Vagina (tissue), 2 donors: Measurements from ENCODE around the gene ANGPTL4. TPM values are rescaled to one million over a fixed set of nuclear protein-coding genes. Genes with fewer than 3 reads are reported as not detected.

ENCODE experiments used
- DNase-seq, 2 donors: peaks; one replicate each; pipeline ENCODE4 v3.0.0-alpha.2; 2017; ENCODE audit errors: extremely low spot score in 2 of 2
- H3K27ac ChIP-seq: fragments of 200-600 bp; sonication (generic); one replicate; pipeline ENCODE4 v1.5.1; 2019
- H3K27me3 ChIP-seq: fragments of 200-600 bp; sonication (generic); one replicate; pipeline ENCODE4 v1.5.1; 2019
- H3K36me3 ChIP-seq, 2 donors: fragments of 200-600 bp; sonication (generic); one replicate each; pipeline ENCODE4 v1.5.1; 2017 to 2019
- H3K4me1 ChIP-seq: fragments of 200-600 bp; sonication (generic); one replicate; pipeline ENCODE4 v1.5.1; 2019
- H3K4me3 ChIP-seq, 2 donors: fragments of 200-600 bp; sonication (generic); 1 replicate in 1 of 2; 2 replicates in 1 of 2; pipeline ENCODE4 v1.5.1; 2016 to 2019
- H3K9me3 ChIP-seq: fragments of 200-600 bp; sonication (generic); one replicate; pipeline ENCODE4 v1.5.1; 2019
- POLR2A ChIP-seq, 2 donors: fragments of 450-650 bp; IDR thresholded peaks; one replicate each; pipeline ENCODE4 v1.6.1; 2017; ENCODE audit warnings: antibody characterized with exemption in 2 of 2, mild to moderate bottlenecking in 2 of 2, moderate library complexity in 2 of 2
- POLR2AphosphoS5 ChIP-seq, 2 donors: sonication (generic); formaldehyde crosslinking; IDR thresholded peaks; one replicate each; pipeline ENCODE4 v1.9.0; 2017; ENCODE audit warnings: antibody characterized with exemption in 2 of 2, mild to moderate bottlenecking in 2 of 2, low read depth in 1 of 2; ENCODE audit not compliant: insufficient read depth in 1 of 2
- intact Hi-C: fragments of 100-400 bp; cut with DNase I; formaldehyde crosslinking; loops from one replicate; pipeline ENCODE4 v1.15.1; 2023
- total RNA-seq: library from RNA; depleted of rRNA; stranded (reverse); fragments of >200 nt; gene quantifications from one replicate; pipeline ENCODE4 v1.2.3, GENCODE V29; 2016
- TF ChIP-seq, protein P1 (sequence below), 3 experiments: fragments of 450-650 bp in 2 of 3; fragments of 200-600 bp in 1 of 3; sonication (generic) in 1 of 3; IDR thresholded peaks; one replicate each; pipeline ENCODE4 v1.5.1; 2017 to 2019; ENCODE audit warnings: antibody characterized with exemption in 3 of 3, mild to moderate bottlenecking in 2 of 3, moderate library complexity in 2 of 3

ANGPTL4 gene
- total RNA-seq, 1 donor from 2014 or later, result 92.8 TPM

DNA sequence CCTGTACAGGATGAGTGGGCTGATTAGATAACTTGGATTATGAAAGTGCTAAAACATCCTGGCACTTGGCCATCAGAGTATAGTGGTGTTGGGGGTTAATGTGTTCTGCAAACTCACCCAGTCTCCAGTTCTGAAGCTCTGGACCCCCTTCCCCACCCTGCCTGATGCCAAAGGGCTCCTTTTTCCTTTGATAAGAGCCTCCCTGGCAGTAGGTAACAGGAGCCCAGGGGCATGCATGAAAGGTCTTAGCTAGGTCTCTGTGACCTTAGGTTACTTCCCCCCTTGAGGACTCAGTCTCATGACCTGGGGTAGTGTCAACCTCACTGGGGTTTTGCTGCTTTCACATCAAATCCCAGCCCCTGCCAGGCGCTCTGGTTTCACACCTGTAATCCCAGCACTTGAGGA lies 40.2 kb upstream of the ANGPTL4 start:
- Histone ChIP-seq H3K4me3 (no peak overlapping the region), H3K4me1 (peaks cover 37% of the 10 kb centered on the region)
- intact Hi-C loops, result no loop called here

DNA sequence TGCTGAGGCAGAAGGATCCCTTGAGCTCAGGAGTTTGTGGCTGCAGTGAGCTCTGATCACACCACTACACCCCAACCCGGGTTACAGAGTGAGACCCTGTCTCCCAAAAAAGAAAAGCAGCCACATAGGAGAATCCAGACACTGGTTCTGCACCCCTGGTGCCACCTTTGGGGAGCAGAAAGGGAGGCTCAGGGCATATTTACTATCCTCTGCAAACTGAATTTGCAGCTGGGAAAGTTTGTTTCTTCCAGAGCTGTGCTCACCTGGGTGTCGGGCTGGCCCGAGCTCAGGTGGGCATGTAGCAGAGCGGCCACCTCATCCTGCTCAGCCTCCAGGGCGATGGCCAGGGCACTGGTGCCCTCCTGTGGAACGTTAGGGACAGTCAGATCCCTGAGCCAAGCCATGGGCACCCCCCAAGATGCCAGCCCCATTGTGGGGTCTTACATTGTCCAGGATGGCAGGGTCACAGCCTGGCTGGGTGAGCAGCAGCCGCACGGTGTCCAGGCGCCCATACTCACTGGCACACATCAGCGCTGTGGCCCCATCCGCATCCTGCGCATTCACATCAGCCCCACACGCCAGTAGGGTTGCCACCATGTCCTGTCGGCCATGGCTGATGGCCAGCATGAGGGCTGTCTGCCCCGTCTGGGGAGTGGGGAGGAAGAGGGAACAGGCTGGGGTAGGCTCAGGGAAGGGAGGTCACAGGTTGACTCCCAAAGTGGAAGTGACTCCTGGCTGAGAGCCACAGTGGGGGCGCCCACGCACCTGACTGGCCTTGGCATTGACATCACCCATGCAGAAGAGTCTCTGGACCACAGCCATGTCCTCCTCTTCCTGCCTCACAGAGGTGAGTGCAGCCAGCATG lies 39.5 kb upstream of the ANGPTL4 start:
- Histone ChIP-seq H3K4me1 (peaks cover 37% of the 10 kb centered on the region), H3K4me3 (no peak overlapping the region)
- intact Hi-C loops, result no loop called here

More for the DNA sequence above, 40.2 kb upstream of the ANGPTL4 start:
- TF ChIP-seq, protein P1, sequence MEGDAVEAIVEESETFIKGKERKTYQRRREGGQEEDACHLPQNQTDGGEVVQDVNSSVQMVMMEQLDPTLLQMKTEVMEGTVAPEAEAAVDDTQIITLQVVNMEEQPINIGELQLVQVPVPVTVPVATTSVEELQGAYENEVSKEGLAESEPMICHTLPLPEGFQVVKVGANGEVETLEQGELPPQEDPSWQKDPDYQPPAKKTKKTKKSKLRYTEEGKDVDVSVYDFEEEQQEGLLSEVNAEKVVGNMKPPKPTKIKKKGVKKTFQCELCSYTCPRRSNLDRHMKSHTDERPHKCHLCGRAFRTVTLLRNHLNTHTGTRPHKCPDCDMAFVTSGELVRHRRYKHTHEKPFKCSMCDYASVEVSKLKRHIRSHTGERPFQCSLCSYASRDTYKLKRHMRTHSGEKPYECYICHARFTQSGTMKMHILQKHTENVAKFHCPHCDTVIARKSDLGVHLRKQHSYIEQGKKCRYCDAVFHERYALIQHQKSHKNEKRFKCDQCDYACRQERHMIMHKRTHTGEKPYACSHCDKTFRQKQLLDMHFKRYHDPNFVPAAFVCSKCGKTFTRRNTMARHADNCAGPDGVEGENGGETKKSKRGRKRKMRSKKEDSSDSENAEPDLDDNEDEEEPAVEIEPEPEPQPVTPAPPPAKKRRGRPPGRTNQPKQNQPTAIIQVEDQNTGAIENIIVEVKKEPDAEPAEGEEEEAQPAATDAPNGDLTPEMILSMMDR (IDR thresholded peaks at IDR 0.05), result no peak
- TF ChIP-seq POLR2AphosphoS5 (IDR thresholded peaks at IDR 0.05; ENCODE audit: insufficient read depth in 1 of 2, low read depth in 1 of 2), result no peak
- TF ChIP-seq POLR2A (IDR thresholded peaks at IDR 0.05), result no peak
- H3K36me3 ChIP-seq, result peaks cover 0 to 15% of the 10 kb centered on the region in 2 donors
- H3K27ac ChIP-seq, result no peak overlapping the region
- H3K9me3 ChIP-seq, result no peaks in the 10 kb centered on the region
- no peaks in the 10 kb centered on the region for H3K27me3 ChIP-seq
- DNase-seq, result no peak

DNA sequence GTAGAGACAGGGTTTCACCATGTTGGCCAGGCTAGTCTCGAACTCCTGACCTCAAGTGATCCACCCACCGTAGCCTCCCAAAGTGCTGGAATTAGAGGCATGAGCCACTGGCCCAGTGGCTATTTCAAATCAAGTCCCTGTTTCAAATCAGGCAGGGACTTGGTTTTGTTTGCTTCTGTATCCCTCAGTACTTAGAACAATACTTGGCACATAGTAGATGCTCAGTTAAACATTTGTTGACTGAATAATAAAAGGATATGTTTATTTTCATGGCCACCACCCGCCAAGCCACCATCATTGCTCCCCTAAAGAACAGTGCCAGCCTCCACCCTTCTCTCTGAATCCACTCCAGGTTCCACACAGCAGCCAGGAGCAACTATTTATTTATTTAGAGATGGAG lies 38.5 kb upstream of the ANGPTL4 start:
- TF ChIP-seq, protein P1 (IDR thresholded peaks at IDR 0.05), result no peak
- TF ChIP-seq POLR2A (IDR thresholded peaks at IDR 0.05) (no peak), POLR2AphosphoS5 (IDR thresholded peaks at IDR 0.05; ENCODE audit: insufficient read depth in 1 of 2, low read depth in 1 of 2) (no peak)
- no peaks in the 10 kb centered on the region for H3K9me3 ChIP-seq
- intact Hi-C loops, result no loop called here
- no peak for DNase-seq
- H3K4me3 ChIP-seq, result no peak overlapping the region
- peaks cover 0 to 15% of the 10 kb centered on the region in 2 donors for H3K36me3 ChIP-seq
- H3K27me3 ChIP-seq, result no peaks in the 10 kb centered on the region
- H3K4me1 ChIP-seq, result peaks cover 29% of the 10 kb centered on the region
- H3K27ac ChIP-seq, result no peak overlapping the region

More for the DNA sequence above, 39.5 kb upstream of the ANGPTL4 start:
- no peaks in the 10 kb centered on the region for H3K9me3 ChIP-seq
- peaks cover 0 to 15% of the 10 kb centered on the region in 2 donors for H3K36me3 ChIP-seq
- no peak overlapping the region for H3K27ac ChIP-seq
- TF ChIP-seq, protein P1 (IDR thresholded peaks at IDR 0.05), result no peak
- no peak for TF ChIP-seq POLR2A (IDR thresholded peaks at IDR 0.05)
- peak in 1 of 2 donors; percentile 46 for TF ChIP-seq POLR2AphosphoS5 (IDR thresholded peaks at IDR 0.05; ENCODE audit: insufficient read depth in 1 of 2, low read depth in 1 of 2)
- no peaks in the 10 kb centered on the region for H3K27me3 ChIP-seq
- no peak for DNase-seq

DNA sequence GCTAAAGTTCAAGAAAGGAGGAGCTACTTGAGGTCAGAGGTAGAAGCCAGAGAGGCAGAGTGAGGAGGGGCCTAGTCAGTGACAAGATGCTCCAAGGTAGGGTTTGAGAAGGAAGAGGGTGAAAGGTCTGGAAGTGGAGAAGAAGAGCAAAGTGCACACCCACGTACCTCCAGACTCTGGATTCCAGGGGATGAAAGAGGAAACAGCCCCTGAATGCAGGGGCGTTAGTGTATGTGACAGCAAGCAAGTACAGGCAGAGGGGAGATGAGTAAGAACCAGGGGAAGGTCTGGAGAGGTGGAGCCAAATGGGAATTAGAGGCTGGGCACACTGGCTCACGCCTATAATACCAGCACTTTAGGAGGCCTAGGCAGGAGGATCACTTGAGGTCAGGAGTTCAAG lies 34.0 kb upstream of the ANGPTL4 start:
- intact Hi-C loops, result no loop called here
- Histone ChIP-seq H3K9me3 (no peaks in the 10 kb centered on the region), H3K4me1 (peaks cover 18% of the 10 kb centered on the region), H3K36me3 (no peaks in the 10 kb centered on the region), H3K27me3 (no peaks in the 10 kb centered on the region), H3K27ac (no peak overlapping the region), H3K4me3 (no peak overlapping the region)
- no peak for DNase-seq
- TF ChIP-seq POLR2A (IDR thresholded peaks at IDR 0.05) (no peak), POLR2AphosphoS5 (IDR thresholded peaks at IDR 0.05; ENCODE audit: insufficient read depth in 1 of 2, low read depth in 1 of 2) (no peak)
- TF ChIP-seq, protein P1 (IDR thresholded peaks at IDR 0.05), result no peak

DNA sequence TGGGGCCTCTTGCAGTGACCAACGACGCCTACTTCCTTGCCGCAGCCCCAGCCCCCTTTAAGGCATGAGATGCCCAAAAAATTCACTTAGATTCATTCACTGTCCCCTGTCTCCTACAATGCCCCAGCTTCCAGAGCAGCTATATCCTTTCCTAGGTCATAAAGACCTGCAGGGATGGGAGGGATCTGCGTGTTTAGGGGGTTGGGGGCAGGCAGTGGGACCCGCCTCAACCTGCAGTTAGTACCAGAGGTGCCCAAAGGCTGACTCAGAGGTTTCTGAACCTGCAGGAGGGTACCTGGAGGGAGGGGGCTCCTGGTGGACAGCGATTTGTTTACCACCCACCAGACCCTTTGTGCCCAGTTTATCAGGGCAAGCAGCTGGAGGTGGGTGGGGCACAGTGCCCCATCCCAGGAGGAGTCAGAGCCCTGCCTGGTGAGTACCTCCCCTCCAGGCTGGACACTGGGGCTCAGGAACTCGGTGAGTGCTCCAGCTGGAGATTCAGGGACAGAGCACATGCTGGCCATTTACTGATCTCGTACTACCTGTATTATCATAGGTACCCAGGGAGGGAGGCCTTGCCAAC lies 32.6 kb upstream of the ANGPTL4 start:
- H3K4me3 ChIP-seq, result no peak overlapping the region
- H3K9me3 ChIP-seq, result no peaks in the 10 kb centered on the region
- no peak overlapping the region for H3K27ac ChIP-seq
- no peak for TF ChIP-seq POLR2AphosphoS5 (IDR thresholded peaks at IDR 0.05; ENCODE audit: insufficient read depth in 1 of 2, low read depth in 1 of 2)
- no peak for TF ChIP-seq POLR2A (IDR thresholded peaks at IDR 0.05)
- TF ChIP-seq, protein P1 (IDR thresholded peaks at IDR 0.05), result no peak
- H3K27me3 ChIP-seq, result no peaks in the 10 kb centered on the region
- DNase-seq, result no peak
- H3K36me3 ChIP-seq, result no peaks in the 10 kb centered on the region
- peaks cover 18% of the 10 kb centered on the region for H3K4me1 ChIP-seq
- intact Hi-C loops, result no loop called here
